Fibroblast of mammary gland (primary cell): ENCODE results near the gene CLINT1.

Experiments used
- DNase-seq: peaks from one replicate; pipeline ENCODE4 v3.0.0-alpha.2; 2010; ENCODE audit warnings: low read depth
- H3K4me3 ChIP-seq: 2 replicates; pipeline ENCODE4 v1.5.1; 2011; ENCODE audit warnings: low read depth, mild to moderate bottlenecking, low read length, moderate library complexity; ENCODE audit not compliant: control insufficient read depth
- CTCF ChIP-seq: conservative IDR thresholded peaks from 2 replicates; pipeline ENCODE4 v1.5.1; 2011; ENCODE audit warnings: low read depth, low read length, inconsistent platforms; ENCODE audit not compliant: control insufficient read depth, insufficient read depth

The CLINT1 gene

GRCh38 chr5:157779221-157779620 is 79.7 kb downstream of the CLINT1 start:
- TF ChIP-seq CTCF = no peak
- DNase-seq = no peak
- H3K4me3 ChIP-seq = no peak overlapping the region

- no peak overlapping the region for H3K4me3 ChIP-seq
- TF ChIP-seq CTCF = no peak
- peak; percentile 76 for DNase-seq
Measured at GRCh38 chr5:157778121-157778805, 80.7 kb downstream of the CLINT1 start.

- no peak for TF ChIP-seq CTCF
- no peak overlapping the region for H3K4me3 ChIP-seq
- DNase-seq = no peak
Measured at GRCh38 chr5:157772127-157772526, 86.8 kb downstream of the CLINT1 start.

GRCh38 chr5:157770665-157771064 is 88.3 kb downstream of the CLINT1 start:
- no peak overlapping the region for H3K4me3 ChIP-seq
- no peak for TF ChIP-seq CTCF
- no peak for DNase-seq

- no peak for DNase-seq
- no peak for TF ChIP-seq CTCF
- H3K4me3 ChIP-seq = no peak overlapping the region
Measured at GRCh38 chr5:157767689-157768088, 91.3 kb downstream of the CLINT1 start.

- TF ChIP-seq CTCF = no peak
- H3K4me3 ChIP-seq = no peak overlapping the region
- DNase-seq = no peak
Measured at GRCh38 chr5:157766902-157767301, 92.0 kb downstream of the CLINT1 start.

- no peak overlapping the region for H3K4me3 ChIP-seq
- TF ChIP-seq CTCF = no peak
- DNase-seq = no peak
Measured at GRCh38 chr5:157766442-157766841, 92.5 kb downstream of the CLINT1 start.
